Fibroblast of lung (primary cell): ENCODE data around the gene GSTM2. TPM values are rescaled to one million over a fixed set of nuclear protein-coding genes. Genes with fewer than 3 reads are reported as not detected.

Experiments
- DNase-seq, 2 donors: peaks; one replicate each; pipeline versions ENCODE4 v3.0.0 to v3.0.0-alpha.2; 2010; ENCODE audit warnings: low read depth in 2 of 2
- H2AFZ ChIP-seq: 2 replicates; pipeline ENCODE4 v1.5.1; 2012; ENCODE audit warnings: low read length, control low read depth, inconsistent platforms
- H3K27ac ChIP-seq: 2 replicates; pipeline ENCODE4 v1.5.1; 2011; ENCODE audit warnings: low read length, control low read depth; ENCODE audit not compliant: insufficient read depth
- H3K27me3 ChIP-seq: 2 replicates; pipeline ENCODE4 v1.5.1; 2011; ENCODE audit warnings: mild to moderate bottlenecking, low read length; ENCODE audit not compliant: control insufficient read depth, insufficient read depth
- H3K36me3 ChIP-seq: 2 replicates; pipeline ENCODE4 v1.5.1; 2011; ENCODE audit warnings: low read length; ENCODE audit not compliant: control insufficient read depth, insufficient read depth
- H3K4me1 ChIP-seq: 2 replicates; pipeline ENCODE4 v1.5.1; 2011; ENCODE audit warnings: low read length; ENCODE audit not compliant: control insufficient read depth, insufficient read depth; ENCODE audit errors: extremely low read depth
- H3K4me2 ChIP-seq: 2 replicates; pipeline ENCODE4 v1.5.1; 2011; ENCODE audit warnings: low read length, control low read depth; ENCODE audit not compliant: insufficient read depth; ENCODE audit errors: extremely low read depth
- H3K4me3 ChIP-seq, 4 experiments: fragments of 200-600 bp in 1 of 4; sonication (generic) in 1 of 4; replicated peaks in 1 of 4; 2 replicates each; pipeline ENCODE4 v1.5.1; 2011 to 2016; ENCODE audit warnings: low read length in 4 of 4, low read depth in 3 of 4, mild to moderate bottlenecking in 3 of 4, control low read depth in 2 of 4, inconsistent platforms in 1 of 4, mixed read lengths in 1 of 4; ENCODE audit not compliant: insufficient read depth in 1 of 4; ENCODE audit errors: control extremely low read depth in 1 of 4
- H3K79me2 ChIP-seq: 2 replicates; pipeline ENCODE4 v1.5.1; 2012; ENCODE audit warnings: mild to moderate bottlenecking, low read length, inconsistent platforms; ENCODE audit not compliant: control insufficient read depth, insufficient read depth
- H3K9ac ChIP-seq: 2 replicates; pipeline ENCODE4 v1.5.1; 2011; ENCODE audit warnings: mild to moderate bottlenecking, low read length, control low read depth; ENCODE audit not compliant: insufficient read depth
- H3K9me3 ChIP-seq: 2 replicates; pipeline ENCODE4 v1.5.1; 2012; ENCODE audit warnings: low read depth, low read length; ENCODE audit not compliant: control insufficient read depth, insufficient read depth
- H4K20me1 ChIP-seq: 2 replicates; pipeline ENCODE4 v1.5.1; 2011; ENCODE audit warnings: low read length; ENCODE audit not compliant: control insufficient read depth, insufficient read depth; ENCODE audit errors: extremely low read depth
- EZH2 ChIP-seq: IDR thresholded peaks from 2 replicates; pipeline ENCODE4 v1.5.1; 2012; ENCODE audit warnings: low read length, control low read depth, mild to moderate bottlenecking; ENCODE audit errors: missing control alignments
- polyA plus RNA-seq, 2 donors: library from polyadenylated mRNA; depleted of rRNA in 1 of 2; stranded (reverse) in 1 of 2; unstranded in 1 of 2; fragments of >200 nt; gene quantifications; 2 replicates each; pipeline ENCODE4 v1.2.1, GENCODE V29; 2011 to 2012; ENCODE audit warnings: missing spikeins in 1 of 2
- total RNA-seq: library from RNA; depleted of rRNA; stranded (reverse); fragments of >200 nt; gene quantifications from 2 replicates; pipeline ENCODE4 v1.2.1, GENCODE V29; 2014
- TF ChIP-seq, protein P1 (sequence below), 2 donors: IDR thresholded peaks in 1 of 2; conservative IDR thresholded peaks in 1 of 2; 1 replicate in 1 of 2; 2 replicates in 1 of 2; pipeline ENCODE4 v1.5.1; 2011 to 2012; ENCODE audit warnings: low read length in 2 of 2, control low read depth in 1 of 2, inconsistent platforms in 1 of 2, low read depth in 1 of 2, mild to moderate bottlenecking in 1 of 2

The GSTM2 gene
- total and polyA plus RNA-seq, 2 donors (not counting 1 experiment from before 2014, with no cell fraction given), result 28.2 to 67.7 TPM

- no peak overlapping the region for H3K4me3 ChIP-seq
- H3K79me2 ChIP-seq, result no peaks in the 10 kb centered on the region
- DNase-seq, result no peak
- H3K9me3 ChIP-seq, result no peaks in the 10 kb centered on the region
- H3K27ac ChIP-seq, result no peak overlapping the region
- H4K20me1 ChIP-seq, result no peaks in the 10 kb centered on the region
- no peak overlapping the region for H2AFZ ChIP-seq
- H3K36me3 ChIP-seq, result peaks cover 33% of the 10 kb centered on the region
- no peak overlapping the region for H3K9ac ChIP-seq
- TF ChIP-seq, protein P1, sequence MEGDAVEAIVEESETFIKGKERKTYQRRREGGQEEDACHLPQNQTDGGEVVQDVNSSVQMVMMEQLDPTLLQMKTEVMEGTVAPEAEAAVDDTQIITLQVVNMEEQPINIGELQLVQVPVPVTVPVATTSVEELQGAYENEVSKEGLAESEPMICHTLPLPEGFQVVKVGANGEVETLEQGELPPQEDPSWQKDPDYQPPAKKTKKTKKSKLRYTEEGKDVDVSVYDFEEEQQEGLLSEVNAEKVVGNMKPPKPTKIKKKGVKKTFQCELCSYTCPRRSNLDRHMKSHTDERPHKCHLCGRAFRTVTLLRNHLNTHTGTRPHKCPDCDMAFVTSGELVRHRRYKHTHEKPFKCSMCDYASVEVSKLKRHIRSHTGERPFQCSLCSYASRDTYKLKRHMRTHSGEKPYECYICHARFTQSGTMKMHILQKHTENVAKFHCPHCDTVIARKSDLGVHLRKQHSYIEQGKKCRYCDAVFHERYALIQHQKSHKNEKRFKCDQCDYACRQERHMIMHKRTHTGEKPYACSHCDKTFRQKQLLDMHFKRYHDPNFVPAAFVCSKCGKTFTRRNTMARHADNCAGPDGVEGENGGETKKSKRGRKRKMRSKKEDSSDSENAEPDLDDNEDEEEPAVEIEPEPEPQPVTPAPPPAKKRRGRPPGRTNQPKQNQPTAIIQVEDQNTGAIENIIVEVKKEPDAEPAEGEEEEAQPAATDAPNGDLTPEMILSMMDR (conservative IDR thresholded peaks at IDR 0.05 in 1 of 2, IDR thresholded peaks at IDR 0.05 in 1 of 2; ENCODE audit: low read depth in 1 of 2, low read length in 2 of 2), result no peak
- no peak for TF ChIP-seq EZH2
- H3K27me3 ChIP-seq, result no peaks in the 10 kb centered on the region
- H3K4me2 ChIP-seq, result no peak overlapping the region
- H3K4me1 ChIP-seq, result peaks cover 2% of the 10 kb centered on the region
Observed at GRCh38 chr1:109630898-109631512, 36.9 kb upstream of the GSTM2 start.

DNA sequence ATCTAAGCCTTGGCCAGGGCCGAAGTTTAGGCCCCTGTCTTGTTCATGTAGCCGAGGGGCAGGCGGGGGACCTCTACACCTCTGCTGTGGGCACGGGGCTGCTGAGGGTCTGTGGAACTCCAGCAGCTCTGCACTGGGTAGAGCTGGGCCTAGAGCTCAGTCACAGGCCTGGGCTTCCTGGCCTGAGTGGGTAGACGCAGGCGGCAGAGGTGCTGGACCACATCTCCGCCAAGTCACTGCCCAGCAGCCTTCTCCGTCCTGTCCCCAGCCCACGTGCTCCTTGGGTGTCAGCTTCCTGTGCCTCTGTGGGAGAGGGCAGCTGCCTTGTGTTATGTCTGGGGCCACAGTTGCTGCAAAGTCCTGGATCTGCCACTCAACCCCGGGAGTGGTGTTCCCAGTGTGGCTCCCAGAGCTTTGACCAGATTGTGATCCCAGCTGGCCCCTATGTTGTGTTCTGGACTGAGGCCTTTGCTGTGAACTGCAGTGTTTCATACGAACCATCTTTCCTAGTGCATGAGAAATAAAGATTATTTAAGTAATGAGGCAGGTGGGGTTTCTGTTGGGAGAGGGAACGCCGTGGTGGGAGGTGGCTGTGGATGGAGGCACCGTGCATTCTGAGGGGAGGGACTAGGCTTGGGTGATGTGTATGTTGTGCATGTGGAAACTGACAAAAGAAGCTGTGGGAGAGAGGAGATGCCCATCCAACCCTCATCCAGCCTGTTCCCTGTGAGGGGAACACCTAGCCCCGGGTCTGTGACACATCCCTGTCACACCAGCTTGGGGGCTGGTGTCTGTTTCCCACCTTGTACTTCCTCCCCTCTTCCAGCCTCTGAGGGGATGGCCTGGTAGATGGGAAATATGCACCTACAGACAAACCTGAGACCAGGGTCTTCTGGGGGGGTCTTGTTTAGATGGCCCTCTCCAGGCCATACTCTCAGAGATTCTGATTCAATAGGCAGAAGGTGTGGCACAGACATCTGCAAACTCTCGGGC lies 36.0 kb upstream of the GSTM2 start:
- no peak for TF ChIP-seq EZH2
- TF ChIP-seq, protein P1 (conservative IDR thresholded peaks at IDR 0.05 in 1 of 2, IDR thresholded peaks at IDR 0.05 in 1 of 2; ENCODE audit: low read depth in 1 of 2, low read length in 2 of 2), result no peak
- Histone ChIP-seq H3K36me3 (peaks cover 31% of the 10 kb centered on the region), H3K4me3 (no peak overlapping the region), H3K4me1 (peaks cover 10% of the 10 kb centered on the region), H3K9me3 (no peaks in the 10 kb centered on the region), H4K20me1 (no peaks in the 10 kb centered on the region), H2AFZ (no peak overlapping the region), H3K4me2 (no peak overlapping the region), H3K27me3 (no peaks in the 10 kb centered on the region), H3K79me2 (no peaks in the 10 kb centered on the region), H3K27ac (no peak overlapping the region), H3K9ac (no peak overlapping the region)
- no peak for DNase-seq

GRCh38 chr1:109632671-109633346 lies 35.0 kb upstream of the GSTM2 start:
- Histone ChIP-seq H2AFZ (no peak overlapping the region), H3K27me3 (no peaks in the 10 kb centered on the region), H4K20me1 (no peaks in the 10 kb centered on the region), H3K4me2 (no peak overlapping the region), H3K9ac (no peak overlapping the region), H3K36me3 (peaks cover 29% of the 10 kb centered on the region), H3K4me3 (no peak overlapping the region), H3K4me1 (peaks cover 10% of the 10 kb centered on the region), H3K9me3 (no peaks in the 10 kb centered on the region), H3K27ac (no peak overlapping the region), H3K79me2 (no peaks in the 10 kb centered on the region)
- TF ChIP-seq, protein P1 (conservative IDR thresholded peaks at IDR 0.05 in 1 of 2, IDR thresholded peaks at IDR 0.05 in 1 of 2; ENCODE audit: low read depth in 1 of 2, low read length in 2 of 2), result no peak
- TF ChIP-seq EZH2, result no peak
- DNase-seq, result no peak
